NCI-H2227 (cell line): ENCODE results near the gene TMEM117.
"Not testable (repeated sequence)": the region's sequence is repeated elsewhere in the genome, so short reads cannot be mapped to it uniquely, and the experiment has no call there.

Experiments used
- DNase-seq: peaks from one replicate; lab custom pipeline; 2025; ENCODE audit not compliant: unreplicated experiment; lab: John Stamatoyannopoulos, UW

TMEM117 gene

DNA sequence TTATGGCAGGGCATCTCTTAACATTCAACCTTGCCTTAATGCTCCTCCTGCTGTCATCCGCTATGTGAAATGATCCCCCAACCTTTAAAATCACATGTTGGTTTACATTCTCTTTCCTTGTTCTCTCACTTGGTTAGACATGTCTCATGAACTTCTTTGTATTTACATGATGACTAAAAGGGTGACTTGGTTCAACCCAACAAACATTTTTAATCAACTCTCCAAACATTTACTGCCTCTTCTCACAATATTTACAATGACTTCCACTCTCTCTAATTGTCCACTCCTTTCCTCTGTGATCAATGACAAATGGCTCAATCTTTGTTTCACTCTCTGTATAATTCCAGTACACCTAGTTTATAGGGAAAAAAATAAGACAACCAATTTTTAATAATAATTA is 534.1 kb downstream of the TMEM117 start:
- no peak for DNase-seq

DNA sequence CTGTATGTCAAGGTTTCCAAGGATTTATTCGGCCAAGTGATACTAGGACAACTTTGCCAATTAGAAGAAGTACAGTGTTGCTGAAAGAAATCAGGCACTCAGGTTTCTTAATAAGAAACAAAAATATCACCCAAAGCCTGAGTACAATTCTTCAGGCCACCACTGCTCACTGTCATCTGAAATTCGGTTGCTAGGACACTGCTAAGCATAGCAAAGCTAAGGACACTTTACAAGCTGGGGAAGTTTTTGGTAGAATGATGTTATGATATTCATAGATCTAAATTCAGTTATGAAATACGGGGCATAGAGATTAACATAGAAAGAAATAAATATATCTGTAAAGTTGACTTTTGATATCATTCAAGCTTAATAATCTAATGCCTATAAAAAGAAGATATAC is 535.1 kb downstream of the TMEM117 start:
- DNase-seq = no peak

DNA sequence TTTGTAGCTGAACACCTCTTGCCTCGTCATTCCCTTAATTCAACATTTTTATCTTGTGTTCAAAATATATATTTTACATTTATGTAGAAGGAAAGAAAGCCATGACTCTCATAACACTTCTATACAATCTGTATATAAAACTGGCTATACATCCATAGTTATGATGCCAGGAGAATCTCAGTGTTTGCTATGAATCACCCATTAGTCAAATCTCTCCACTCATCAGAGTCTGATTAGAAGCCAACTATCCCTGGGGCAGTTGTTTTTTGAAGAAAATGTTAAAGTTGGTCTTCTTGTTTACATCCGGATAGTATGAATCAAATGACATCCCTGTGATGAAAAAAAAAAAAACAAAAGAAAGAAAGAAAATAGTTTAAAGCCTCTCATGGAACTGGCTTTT is 536.4 kb downstream of the TMEM117 start:
- DNase-seq = no peak

DNA sequence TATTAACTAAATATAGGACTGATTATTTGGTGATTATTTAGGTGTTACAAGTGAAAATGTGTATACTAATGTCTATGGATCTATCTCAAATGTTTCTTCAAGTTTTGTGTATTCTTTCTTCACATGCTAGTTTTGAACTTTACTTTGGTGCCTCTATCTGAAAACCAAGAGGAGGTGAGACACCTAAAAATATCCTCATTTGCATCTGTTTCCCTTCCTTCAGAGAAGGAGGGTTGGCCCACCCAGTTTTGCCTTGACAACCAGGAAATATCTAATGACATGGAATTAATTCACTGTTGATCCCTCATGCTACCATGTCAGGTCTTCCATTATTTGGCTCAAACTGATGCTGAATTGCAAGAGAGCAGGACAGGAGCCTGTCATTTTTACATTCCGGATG is 539.8 kb downstream of the TMEM117 start:
- DNase-seq = no peak

DNA sequence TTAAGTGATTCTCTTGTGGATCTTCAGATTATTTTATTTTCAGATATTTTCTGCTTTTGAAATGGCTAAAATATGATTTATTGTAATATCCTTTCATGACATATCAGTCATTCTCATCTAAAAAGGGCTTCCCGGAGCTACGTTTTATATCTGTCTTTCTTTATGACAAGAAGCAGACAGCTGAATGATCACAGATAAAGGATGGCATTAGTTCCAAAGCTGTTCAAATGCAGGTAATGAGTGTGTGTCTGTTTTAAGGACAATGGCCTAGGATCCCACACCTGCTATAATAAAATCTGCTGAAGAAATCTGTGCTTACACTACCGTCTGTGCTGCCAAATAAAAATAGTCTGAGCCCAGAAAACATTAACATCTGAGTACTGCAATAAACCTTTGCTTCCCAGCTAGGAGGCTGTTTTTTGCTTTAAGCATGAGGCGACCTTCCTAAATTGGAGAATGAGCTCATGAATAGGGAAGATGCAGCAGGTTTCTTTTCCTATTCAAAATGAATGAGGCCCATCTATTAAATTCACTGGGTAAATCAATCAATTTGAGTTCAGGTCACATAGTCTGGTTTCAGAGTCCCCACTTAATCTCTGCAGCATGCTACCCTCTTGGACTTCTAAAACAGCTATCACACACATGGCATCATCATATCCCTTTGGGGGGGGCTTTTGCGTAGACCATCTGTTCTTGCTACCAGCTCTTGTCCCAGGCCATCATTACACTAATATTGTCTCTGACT is 541.7 kb downstream of the TMEM117 start:
- peak; percentile 14 for DNase-seq

DNA sequence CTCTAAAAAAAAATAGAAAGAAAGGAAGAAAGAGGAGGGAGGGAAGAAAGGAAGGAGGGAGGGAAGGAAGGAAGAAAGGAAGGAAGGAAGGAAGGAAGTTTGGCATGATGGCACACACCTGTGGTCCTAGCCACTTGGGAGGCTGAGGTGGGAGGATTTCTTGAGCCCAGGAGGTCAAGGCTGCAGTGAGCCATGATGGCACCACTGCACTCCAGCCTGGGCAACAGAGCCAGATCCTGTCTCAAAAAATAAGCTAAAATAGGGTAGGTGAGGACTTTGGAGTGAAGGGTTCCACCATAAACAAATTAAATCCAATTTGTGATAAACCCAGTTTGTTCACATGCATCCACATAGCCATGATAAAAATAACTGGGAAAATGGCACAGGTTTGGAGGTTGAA is 543.2 kb downstream of the TMEM117 start:
- DNase-seq = not testable (repeated sequence)

DNA sequence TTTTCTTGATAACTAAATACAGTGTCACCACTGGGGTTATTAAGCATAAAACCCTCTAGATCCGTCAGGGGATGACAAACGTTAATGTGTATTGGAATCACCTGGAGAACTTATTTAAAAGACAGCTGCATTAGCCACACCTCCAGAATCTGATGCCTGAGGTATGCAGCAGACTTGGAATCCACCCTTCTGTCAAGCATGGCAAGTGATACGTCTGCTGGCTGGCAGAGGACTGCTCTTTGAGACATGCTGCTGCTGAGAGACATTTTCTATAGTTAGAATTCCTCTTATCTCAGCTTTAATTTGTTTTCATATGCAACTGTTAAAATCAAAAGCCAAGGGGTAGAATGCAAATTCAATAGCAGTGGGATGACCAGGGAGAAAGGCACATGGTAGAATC is 544.0 kb downstream of the TMEM117 start:
- DNase-seq = no peak

DNA sequence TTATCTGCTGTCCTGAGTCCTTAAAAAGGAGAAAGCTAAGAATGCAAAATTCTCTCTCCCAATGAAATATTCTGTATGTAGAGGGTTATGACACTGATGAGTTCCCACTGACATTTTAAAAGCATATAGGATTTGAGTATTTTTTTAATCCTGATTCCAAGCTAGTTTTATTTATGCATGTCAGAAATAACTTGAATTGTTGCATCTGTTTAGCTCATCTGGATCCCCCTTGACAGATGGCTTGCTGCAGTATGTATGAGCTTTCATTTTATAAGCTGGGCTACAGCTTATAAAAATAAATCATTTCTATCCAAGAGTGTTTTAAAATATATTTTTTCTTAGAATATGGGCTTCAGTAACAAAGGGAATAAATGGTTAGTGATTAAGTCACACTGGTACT is 545.0 kb downstream of the TMEM117 start:
- no peak for DNase-seq

DNA sequence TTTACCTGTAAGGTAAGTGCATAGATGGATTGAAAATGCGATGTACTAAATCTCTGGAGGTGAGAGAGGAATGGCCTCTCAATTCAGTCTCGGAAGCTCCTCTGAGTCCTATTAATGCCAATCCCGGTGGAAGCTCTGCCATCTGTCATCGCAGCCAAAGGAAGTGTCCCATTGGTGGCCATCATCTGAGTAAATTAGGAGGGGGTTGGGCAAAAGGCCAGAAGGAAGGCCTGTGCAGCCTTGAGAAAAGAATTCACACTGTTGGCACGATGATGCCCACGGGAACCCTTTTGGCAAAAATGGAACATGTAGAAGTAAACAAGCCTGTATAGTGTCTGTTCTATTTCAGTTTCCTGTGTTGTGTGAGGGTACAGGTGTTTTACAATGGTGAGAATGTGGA is 545.5 kb downstream of the TMEM117 start:
- DNase-seq = peak; percentile 8

DNA sequence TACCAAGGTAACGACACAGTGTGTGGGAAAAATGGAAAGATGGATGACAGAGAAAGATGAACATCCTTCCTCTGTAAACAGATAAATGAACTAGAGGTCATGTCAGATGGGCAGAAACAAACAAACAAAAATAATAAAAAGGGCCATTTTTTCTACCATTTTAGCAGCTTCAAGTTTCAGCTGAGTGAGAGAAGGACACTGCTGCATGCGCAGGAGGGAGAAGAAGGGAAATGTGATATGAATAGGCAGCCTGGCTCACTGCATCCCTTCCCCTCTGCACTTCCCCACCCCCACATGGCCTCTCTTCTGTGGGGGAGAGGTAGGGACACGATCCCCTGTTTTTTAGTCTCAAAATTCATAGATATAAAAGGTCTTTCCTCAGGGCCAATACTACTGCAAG is 548.3 kb downstream of the TMEM117 start:
- no peak for DNase-seq

DNA sequence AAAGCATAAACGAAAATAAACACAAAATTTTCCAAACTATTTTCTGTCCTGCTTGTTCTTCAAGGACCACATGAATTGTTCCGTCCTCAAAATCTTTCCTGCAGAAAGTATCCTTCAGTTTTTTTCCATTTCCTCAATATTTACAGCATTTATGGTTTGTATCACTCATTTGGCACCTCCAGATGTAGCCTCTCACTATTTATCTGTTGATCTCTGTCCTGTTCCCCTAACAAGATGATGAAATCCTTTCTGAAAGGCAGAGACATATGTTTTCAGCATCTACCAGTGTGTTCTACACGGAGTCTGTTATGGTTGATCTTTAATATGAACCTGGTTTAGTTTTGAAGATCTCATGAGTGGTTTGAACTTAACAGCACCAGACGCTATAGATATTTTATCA is 550.1 kb downstream of the TMEM117 start:
- DNase-seq = no peak

DNA sequence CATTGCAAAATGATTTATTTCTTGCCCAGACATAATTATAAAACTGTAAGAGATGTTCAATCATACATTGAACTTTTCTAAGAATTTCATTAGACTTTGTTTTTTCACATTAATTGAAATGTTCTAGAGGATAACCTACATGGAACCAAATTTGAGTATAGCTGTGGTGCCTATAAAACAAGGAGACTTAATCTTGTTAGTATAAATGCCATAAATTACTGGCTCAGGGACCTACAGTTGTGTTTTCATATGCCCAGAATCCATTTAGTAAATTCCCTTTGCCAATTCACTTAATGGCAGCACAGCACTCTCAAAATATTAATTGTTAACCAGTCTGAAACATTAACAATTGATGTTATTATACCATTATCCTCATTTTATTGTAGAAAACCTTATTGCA is 551.7 kb downstream of the TMEM117 start:
- no peak for DNase-seq

DNA sequence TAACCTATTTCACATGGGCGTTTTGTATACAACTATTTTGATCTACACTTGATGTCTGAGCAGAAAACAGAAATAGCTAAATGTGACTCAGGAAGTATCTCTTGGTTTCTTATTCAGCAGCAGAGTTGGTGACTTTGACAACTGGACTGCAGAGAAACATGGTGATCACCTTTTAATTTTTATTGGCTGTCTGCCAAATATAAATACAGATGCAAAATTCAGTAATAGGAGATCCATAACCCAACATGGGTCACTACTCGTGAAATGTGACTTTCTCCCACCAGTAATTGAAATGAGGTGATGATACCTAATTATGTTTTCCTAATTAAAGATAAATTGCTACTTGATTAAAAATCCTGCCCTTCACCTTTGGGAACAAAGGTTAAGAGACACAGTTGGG is 553.2 kb downstream of the TMEM117 start:
- no peak for DNase-seq

DNA sequence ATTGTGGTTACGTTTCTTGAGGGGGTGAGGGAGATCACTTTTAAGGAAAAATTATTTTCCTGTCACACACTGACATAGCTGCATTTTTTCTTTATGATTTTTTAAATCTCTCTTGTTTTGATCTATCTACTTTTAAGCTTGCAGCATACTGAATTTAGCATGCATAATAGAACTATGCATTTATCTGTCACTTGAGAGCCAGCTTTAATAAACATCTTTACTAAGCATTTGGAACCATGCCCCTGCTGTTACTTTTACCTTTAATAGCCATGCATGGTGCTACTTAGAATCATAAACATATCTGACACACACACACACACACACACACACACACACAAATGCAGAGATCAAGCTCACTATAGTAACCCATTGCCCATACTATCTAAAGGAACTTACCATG is 554.0 kb downstream of the TMEM117 start:
- DNase-seq = no peak

DNA sequence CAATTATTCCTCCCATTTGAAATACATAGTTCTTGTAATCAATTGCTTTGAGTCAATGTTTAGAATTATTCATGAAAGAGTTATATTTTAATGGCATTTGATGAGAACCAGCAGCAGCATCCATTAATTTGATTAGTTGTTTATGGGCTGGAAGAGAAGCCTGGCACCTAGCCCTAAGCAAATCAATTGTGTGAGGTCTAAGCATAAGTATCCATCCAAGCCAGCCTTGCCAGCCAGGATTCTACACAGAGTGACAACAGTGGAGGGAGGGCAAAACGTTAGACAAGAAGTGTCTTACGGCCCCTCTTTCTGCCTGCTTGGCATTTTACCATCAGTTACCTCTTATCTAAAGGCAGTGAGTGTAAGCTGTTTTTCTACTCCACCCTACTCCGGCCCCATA is 561.8 kb downstream of the TMEM117 start:
- DNase-seq = no peak

DNA sequence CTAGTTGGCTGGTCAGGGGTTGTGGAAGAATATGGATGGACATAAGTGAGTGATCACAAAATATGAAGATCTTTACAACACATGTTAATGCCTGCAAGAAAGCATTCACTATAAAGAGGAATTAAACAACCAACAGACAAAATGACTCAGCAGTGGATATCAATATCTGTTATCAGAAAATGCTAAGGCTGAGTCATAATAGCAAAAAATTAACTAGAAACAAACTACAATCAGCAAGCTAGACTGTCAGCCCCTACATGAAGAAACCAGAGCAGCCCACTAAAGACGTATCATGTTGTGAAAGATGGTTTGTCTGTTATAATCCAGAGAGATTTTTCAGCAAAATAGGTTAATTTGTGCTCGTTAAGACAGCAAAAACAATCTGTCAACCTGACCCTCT is 567.3 kb downstream of the TMEM117 start:
- DNase-seq = no peak

DNA sequence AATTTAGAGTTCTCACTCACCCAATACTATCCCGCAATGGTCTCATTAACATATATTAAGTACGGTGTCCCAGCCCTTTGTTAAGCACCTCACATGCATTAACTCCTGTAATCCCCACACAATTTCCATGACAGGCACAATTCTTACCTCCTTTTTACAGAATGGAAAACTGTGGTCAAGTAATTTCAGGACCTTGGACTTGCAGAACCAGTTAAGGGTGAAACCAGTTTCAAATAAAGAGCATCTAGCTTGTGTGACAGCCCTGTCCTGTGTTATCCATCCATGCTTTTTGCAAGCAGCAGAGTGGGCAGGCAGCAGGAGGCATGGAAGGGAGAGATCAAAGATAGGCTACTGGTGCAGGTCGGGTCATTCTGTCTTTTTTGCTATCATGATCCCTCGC is 569.4 kb downstream of the TMEM117 start:
- DNase-seq = no peak

DNA sequence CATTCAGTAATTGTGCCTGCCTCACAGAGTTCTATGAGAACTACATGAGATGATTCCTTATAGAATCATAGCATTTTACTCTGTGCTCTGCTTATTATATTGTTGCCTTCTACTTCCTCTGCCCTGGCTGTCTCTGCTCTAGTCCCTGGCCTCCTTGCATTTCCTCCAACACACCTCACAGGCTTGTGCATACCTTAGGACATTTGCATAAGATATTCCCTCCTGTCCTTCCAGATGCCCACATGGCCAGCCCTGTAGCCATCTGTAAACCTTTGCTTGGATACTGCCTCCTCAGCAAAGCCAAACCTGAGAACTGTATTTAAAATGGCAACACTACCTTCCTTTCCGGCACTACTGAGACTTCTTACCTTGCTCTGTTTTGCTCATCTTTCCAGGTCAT is 586.7 kb downstream of the TMEM117 start:
- no peak for DNase-seq

DNA sequence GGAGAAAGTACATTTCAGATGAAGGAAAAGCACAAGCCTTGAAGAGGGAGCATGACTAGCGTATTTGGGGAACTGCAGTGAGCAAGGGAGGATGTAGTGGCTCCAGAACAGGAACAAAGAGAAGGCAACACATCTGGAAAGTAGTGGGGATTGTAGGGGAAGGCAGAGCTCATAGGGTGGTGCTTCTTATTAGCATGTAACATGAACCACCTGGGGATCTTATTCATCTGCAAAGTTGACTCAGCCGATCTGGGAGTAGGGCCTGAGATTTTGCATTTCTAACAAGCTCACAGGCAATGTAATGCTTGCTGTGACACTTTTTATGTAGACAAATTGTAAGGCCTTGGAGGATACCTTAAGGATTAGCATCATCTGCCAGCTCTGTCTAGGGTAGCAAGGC is 592.9 kb downstream of the TMEM117 start:
- DNase-seq = no peak

DNA sequence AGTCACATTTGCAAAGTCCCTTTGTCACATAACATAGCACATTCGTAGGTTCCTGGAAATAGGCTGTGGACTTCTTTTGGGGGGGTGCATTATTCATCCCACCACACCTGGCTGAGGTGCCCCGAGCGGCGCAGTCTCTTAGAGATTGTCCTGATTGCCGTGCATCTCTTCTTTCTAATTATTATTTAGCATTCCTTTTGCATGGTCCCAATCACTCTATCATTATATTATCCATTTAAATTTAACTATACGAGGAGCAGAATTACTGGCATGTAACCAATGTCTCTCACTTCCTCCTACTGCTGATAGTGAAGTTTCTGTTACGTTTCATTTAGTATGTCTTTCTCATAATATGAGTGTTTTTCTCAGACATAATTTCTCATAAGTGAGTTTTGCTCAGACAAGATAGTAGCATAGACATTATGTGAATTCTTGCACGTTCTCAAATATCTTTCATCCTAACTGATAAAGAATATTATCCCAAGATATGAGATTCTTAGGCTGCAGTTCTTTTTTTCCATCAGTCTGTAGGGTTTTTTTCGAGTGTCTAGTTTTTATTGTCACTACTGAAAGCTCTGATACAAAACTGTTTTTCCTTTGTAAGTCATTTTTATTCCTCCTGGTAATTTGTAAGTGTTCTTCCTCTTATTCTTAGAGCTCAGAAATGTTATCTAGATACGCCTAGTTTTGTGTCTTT is 595.9 kb downstream of the TMEM117 start:
- no peak for DNase-seq

DNA sequence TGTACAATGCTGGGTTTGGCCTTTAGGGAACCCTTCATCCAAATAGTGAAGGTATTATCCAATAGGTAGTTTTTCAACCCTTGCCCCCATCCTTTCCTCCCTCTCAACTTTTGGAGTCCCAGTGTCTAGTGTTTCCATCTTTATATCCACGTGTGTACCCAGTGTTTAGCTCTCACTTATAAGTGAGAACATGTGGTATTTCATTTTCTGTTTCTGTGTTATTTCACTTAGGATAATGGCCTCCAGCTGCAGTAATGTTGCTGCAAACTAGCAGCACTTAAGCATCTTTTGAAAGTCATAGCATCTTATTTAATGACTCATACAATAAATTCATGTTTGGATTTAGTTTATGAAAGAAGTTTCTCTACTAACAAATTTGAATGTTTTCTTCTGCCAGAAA is 597.8 kb downstream of the TMEM117 start:
- no peak for DNase-seq

DNA sequence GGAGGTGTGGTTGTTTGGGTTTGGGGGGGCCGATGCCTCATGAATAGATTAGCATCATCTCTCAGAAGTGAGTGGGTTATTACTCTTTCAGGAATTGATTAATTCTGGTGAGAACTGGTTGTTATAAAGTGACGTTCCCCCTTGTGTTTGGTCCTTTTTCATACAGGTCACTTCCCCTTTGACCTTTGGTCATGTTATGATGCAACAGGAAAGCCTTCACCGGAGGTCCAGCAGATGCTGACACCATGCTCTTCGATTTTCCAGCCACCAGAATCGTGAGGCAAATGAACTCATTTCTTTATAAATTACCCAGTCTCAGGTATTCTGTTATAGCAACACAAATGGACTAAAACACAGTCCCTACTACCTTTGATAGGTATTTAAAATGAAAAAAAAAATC is 600.9 kb downstream of the TMEM117 start:
- DNase-seq = no peak
